Measurements from ENCODE around the gene MUC22.
"Not testable (repeated sequence)": the region's sequence is repeated elsewhere in the genome, so short reads cannot be mapped to it uniquely, and the experiment has no call there.

MUC22 gene

GRCh38 chr6:31009731-31010130 is 543 bp upstream of the MUC22 start:
- Histone ChIP-seq H3K9me3 (peaks cover 2% of the 10 kb centered on the region; the same call in 1 of the 2 replicates), H3K4me3 (ENCODE audit: low read depth, low read length) (no peak overlapping the region), H3K4me1 (no peaks in the 10 kb centered on the region), H3K27me3 (peaks cover 42% of the 10 kb centered on the region), H3K36me3 (no peaks in the 10 kb centered on the region)
- DNase-seq: no peak
- TF ChIP-seq, protein P1, sequence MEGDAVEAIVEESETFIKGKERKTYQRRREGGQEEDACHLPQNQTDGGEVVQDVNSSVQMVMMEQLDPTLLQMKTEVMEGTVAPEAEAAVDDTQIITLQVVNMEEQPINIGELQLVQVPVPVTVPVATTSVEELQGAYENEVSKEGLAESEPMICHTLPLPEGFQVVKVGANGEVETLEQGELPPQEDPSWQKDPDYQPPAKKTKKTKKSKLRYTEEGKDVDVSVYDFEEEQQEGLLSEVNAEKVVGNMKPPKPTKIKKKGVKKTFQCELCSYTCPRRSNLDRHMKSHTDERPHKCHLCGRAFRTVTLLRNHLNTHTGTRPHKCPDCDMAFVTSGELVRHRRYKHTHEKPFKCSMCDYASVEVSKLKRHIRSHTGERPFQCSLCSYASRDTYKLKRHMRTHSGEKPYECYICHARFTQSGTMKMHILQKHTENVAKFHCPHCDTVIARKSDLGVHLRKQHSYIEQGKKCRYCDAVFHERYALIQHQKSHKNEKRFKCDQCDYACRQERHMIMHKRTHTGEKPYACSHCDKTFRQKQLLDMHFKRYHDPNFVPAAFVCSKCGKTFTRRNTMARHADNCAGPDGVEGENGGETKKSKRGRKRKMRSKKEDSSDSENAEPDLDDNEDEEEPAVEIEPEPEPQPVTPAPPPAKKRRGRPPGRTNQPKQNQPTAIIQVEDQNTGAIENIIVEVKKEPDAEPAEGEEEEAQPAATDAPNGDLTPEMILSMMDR (IDR thresholded peaks at IDR 0.05; ENCODE audit: low read depth, low read length): no peak

DNA sequence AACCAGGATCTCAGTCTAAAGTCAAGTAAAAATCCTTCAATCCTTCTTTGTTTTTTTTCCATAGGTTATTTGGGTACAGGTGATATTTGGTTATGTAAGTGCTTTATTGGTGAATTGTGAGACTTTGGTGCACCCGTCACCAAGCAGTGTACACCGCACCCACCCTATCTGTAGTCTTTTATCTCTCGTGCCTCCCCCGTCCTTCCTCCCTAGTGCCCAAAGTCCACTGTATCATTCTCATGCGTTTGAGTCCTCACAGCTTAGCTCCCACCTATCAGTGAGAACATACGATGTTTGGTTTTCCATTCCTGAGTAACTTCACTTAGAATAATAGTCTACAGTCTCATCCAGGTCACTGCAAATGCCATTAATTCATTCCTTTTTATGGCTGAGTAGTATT is 879 bp downstream of the MUC22 start:
- TF ChIP-seq, protein P1 (IDR thresholded peaks at IDR 0.05; ENCODE audit: low read depth, low read length): no peak
- no peaks in the 10 kb centered on the region for H3K36me3 ChIP-seq
- no peak overlapping the region for H3K4me3 ChIP-seq (ENCODE audit: low read depth, low read length)
- peaks cover 2% of the 10 kb centered on the region; the same call in 1 of the 2 replicates for H3K9me3 ChIP-seq
- no peaks in the 10 kb centered on the region for H3K4me1 ChIP-seq
- peaks cover 31% of the 10 kb centered on the region for H3K27me3 ChIP-seq
- DNase-seq: no peak

DNA sequence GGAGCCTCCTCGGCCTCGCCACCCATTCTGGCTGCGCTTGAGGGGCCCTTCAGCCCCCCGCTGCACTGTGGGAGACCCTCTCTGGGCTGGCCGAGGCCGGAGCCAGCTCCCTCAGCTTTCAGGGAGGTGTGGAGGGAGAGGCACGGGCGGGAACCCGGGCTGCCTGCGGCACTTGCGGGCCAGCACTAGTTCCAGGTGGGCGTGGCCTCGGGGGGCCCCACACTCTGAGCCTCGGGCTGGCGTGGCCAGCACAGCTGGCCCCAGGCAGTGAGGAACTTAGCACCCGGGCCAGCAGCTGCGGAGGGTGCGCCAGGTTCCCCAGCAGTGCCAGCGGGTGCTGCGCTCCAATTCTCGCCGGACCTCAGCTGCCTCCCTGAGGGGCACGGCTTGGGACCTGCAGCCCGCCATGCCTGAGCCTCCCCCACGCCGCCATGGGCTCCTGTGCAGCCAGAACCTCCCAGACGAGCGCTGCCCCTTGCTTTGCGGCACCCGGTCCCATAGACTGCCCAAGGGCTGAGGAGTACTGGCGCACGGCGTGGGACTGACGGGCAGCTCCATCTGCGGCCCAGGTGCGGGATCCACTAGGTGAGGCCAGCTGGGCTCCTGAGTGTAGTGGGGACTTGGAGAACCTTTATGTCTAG is 6.5 kb downstream of the MUC22 start:
- H3K27me3 ChIP-seq: peaks cover 9% of the 10 kb centered on the region
- no peaks in the 10 kb centered on the region for H3K36me3 ChIP-seq
- H3K4me1 ChIP-seq: no peaks in the 10 kb centered on the region
- no peak for DNase-seq
- TF ChIP-seq, protein P1 (IDR thresholded peaks at IDR 0.05; ENCODE audit: low read depth, low read length): no peak
- H3K4me3 ChIP-seq (ENCODE audit: low read depth, low read length): no peak overlapping the region
- peaks cover 2% of the 10 kb centered on the region; the same call in 1 of the 2 replicates for H3K9me3 ChIP-seq

- not testable (repeated sequence) for H3K4me1 ChIP-seq; DNase-seq; H3K27me3 ChIP-seq; H3K9me3 ChIP-seq; H3K4me3 ChIP-seq (ENCODE audit: low read depth, low read length); H3K36me3 ChIP-seq
These were observed 7.2 kb downstream of the MUC22 start for GRCh38 chr6:31017436-31017835.

DNA sequence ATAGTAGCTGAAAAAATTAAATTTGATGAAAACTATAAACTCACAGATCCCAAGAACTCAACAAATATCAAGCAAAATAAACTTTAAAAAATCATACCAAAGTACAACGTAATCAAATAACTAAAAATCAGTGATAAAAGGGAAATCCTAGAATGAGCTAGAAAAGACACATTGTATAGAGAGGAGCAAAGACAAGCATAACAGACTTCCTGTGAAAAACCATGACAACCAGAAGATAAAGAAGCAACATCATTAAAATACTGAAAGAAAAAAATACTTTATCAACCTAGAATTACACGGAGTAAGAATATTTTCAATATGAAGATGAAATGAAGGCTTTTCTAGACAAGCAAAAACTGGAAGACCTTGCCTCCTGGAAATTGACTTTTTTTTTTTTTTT is 9.8 kb downstream of the MUC22 start:
- no peak for DNase-seq
- no peaks in the 10 kb centered on the region for H3K9me3 ChIP-seq
- H3K27me3 ChIP-seq: peaks cover 9% of the 10 kb centered on the region
- H3K4me1 ChIP-seq: no peaks in the 10 kb centered on the region
- H3K36me3 ChIP-seq: no peaks in the 10 kb centered on the region
- TF ChIP-seq, protein P1 (IDR thresholded peaks at IDR 0.05; ENCODE audit: low read depth, low read length): no peak
- no peak overlapping the region for H3K4me3 ChIP-seq (ENCODE audit: low read depth, low read length)

DNA sequence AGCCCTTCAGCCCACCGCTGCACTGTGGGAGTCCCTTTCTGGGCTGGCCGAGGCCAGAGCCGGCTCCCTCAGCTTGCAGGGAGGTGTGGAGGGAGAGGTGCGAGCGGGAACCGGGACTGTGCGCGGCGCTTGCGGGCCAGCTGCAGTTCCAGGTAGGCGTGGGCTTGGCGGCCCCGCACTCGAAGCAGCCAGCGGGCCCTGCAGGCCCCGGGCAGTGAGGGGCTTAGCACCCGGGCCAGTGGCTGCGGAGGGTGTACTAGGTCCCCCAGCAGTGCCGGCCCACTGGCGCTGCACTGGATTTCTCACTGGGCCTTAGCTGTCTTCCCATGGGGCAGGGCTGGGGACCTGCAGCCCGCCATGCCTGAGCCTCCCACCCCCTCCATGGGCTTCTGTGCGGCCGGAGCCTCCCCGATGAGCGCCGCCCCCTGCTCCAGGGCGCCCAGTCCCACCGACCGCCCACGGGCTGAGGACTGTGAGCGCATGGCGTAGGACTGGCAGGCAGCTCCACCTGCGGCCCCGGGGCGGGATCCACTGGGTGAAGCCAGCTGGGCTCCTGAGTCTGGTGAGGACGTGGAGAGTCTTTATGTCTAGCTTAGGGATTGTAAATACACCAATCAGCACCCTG is 10.5 kb downstream of the MUC22 start:
- DNase-seq; H3K36me3 ChIP-seq; H3K4me3 ChIP-seq (ENCODE audit: low read depth, low read length); H3K4me1 ChIP-seq; H3K9me3 ChIP-seq; H3K27me3 ChIP-seq: not testable (repeated sequence)

- not testable (repeated sequence) for H3K4me1 ChIP-seq; H3K4me3 ChIP-seq (ENCODE audit: low read depth, low read length); H3K27me3 ChIP-seq; H3K9me3 ChIP-seq; H3K36me3 ChIP-seq; DNase-seq
These were observed 11.6 kb downstream of the MUC22 start for GRCh38 chr6:31021705-31022531.
